ENCODE results near the gene AAK1.

Gene AAK1

DNA sequence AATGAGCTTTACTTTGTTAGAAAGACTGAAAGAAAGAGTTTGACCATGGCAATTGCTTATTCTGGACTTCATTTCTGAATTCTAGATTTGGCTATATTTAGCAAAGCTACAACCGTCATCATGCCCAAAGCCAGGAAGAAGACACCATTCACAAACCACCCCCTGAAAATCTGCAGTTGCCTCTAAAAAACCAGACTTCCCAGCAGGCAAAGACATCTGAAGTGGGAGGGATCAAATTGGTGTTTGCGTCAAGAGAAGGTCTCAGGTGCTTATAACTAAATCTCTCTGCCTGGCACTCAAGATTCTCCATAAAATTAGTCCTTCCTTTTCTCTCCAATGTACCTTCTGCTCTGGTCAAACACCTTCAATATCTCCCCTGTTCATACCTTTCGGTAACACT lies 5.6 kb downstream of the AAK1 start:
- no peak for FAIRE-seq
- no peak for DNase-seq (ENCODE audit: insufficient read length, low spot score)
- TF ChIP-seq, protein P1, sequence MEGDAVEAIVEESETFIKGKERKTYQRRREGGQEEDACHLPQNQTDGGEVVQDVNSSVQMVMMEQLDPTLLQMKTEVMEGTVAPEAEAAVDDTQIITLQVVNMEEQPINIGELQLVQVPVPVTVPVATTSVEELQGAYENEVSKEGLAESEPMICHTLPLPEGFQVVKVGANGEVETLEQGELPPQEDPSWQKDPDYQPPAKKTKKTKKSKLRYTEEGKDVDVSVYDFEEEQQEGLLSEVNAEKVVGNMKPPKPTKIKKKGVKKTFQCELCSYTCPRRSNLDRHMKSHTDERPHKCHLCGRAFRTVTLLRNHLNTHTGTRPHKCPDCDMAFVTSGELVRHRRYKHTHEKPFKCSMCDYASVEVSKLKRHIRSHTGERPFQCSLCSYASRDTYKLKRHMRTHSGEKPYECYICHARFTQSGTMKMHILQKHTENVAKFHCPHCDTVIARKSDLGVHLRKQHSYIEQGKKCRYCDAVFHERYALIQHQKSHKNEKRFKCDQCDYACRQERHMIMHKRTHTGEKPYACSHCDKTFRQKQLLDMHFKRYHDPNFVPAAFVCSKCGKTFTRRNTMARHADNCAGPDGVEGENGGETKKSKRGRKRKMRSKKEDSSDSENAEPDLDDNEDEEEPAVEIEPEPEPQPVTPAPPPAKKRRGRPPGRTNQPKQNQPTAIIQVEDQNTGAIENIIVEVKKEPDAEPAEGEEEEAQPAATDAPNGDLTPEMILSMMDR (IDR thresholded peaks at IDR 0.05; ENCODE audit: insufficient read depth, missing control alignments), result no peak

DNA sequence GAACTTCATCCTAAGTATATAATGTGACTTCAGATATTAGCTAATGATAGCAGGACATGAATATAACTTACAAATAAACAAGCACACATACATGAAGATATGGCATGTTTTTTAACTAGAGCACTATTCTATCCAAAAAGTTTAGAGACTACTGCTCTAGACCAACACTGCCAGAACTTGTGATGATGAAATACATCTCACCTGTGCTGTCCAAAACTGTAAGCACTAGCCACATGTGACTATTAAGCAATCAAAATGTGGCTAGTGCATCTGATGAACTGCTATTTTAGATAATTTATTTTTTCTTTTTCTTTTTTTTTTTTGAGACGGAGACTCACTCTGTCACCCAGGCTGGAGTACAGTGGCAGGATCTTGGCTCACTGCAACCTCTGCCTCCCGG lies 7.1 kb downstream of the AAK1 start:
- FAIRE-seq (no peak), DNase-seq (ENCODE audit: insufficient read length, low spot score) (no peak)
- TF ChIP-seq, protein P1 (IDR thresholded peaks at IDR 0.05; ENCODE audit: insufficient read depth, missing control alignments), result no peak

DNA sequence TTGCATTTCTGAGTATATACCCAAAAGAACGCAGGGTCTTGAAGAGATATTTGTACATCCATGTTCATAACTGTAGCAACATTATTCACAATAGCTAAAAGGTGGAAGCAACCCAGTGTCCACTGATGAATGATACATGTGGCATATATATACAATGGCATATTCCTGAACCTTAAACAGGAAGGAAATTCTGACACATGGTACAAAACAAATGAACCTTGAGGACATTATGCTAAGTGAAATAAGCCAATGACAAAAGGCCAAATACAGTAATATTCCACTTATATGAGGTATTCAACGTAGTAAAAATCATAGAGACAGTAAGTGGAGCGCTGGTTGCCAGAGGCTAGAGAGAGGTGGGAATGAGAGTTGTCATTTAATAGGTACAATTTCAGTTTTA lies 8.1 kb downstream of the AAK1 start:
- TF ChIP-seq, protein P1 (IDR thresholded peaks at IDR 0.05; ENCODE audit: insufficient read depth, missing control alignments), result no peak
- no peak for FAIRE-seq
- no peak for DNase-seq (ENCODE audit: insufficient read length, low spot score)

DNA sequence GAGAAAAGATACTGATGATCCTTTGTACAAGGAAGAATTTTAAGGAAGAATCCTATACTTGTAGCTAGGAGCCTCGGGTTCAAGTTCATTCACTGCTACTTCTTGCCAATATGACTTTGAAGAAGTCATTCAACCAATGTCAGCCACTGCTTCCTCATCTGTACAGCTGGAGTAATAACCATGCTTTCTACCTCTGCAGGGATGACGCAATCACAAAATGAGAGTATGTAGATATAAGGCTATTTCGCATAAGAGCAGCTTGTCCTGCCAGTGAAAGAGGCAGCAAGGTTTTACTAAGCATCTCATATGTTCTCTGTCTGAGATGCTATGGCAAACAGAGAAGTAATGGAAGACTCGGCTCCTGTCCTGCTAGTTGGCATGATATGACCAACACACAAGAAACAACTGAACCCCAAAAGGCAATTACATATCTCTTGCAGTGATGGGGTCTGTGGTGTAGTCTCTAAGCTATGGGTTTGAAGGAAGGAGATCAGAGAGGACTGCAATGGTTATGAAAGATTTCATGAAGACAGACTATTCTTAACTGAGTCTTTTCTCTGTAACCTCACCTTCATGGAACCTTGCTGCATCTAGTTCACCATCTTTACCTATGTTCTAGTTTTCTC lies 9.2 kb downstream of the AAK1 start:
- DNase-seq (ENCODE audit: insufficient read length, low spot score) (no peak), FAIRE-seq (no peak)
- TF ChIP-seq, protein P1 (IDR thresholded peaks at IDR 0.05; ENCODE audit: insufficient read depth, missing control alignments), result no peak

DNA sequence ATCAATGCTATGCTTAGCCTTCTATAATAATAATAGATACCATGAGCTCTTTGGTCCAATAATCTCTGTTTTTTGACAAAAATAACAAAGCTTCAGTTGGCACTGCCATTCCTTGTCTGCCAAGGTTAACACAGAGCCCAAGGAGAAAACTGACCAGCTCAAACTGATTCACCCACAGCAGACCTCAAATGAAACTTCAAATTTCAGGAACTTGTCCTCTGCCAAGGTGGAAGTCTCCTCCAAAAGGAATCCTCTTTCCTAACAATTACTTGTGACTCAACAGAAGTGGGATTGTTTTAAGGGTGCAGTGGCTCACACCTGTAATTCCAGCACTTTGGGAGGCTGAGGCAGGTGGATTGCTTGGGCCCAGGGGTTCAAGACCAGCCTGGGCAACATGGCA lies 12.1 kb downstream of the AAK1 start:
- TF ChIP-seq, protein P1 (IDR thresholded peaks at IDR 0.05; ENCODE audit: insufficient read depth, missing control alignments), result no peak
- no peak for FAIRE-seq
- no peak for DNase-seq (ENCODE audit: insufficient read length, low spot score)

DNA sequence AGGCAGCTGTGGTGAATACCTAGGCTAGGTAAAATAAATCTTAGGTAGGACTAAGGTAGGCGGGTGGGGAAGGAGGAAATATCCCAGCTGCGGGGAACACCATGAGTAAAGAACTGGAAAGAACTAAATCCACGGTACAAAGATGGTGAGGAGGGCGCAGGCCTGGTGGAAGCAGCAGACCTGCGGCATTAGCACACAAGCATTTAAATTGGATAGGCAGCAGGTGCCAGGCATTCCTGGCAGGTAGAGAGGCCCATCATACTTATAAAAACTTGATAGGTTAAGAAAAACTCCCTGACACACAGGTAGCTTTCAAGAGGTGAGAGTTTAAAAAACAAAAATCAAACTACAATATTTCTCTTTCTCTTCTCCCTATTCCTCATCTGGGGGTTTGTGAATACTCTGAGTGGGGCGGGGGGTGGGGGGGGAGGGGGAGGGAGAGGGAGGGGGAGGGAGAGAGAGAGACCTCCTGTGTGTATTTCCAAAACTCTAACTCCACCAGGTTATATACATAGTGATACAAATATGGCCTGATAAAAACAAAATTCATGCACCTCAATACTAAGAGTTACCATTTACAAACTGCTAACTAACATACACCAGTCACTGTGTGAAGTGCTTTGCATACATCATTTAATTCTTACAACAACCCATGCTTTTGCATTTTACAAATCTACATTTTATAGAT lies 13.5 kb downstream of the AAK1 start:
- FAIRE-seq, result no peak

More for the DNA sequence above, 13.5 kb downstream of the AAK1 start:
- DNase-seq (ENCODE audit: insufficient read length, low spot score), result no peak
- TF ChIP-seq, protein P1 (IDR thresholded peaks at IDR 0.05; ENCODE audit: insufficient read depth, missing control alignments), result no peak
